Measurements from ENCODE around the gene TUBGCP2. TPM values are rescaled to one million over a fixed set of nuclear protein-coding genes. Genes with fewer than 3 reads are reported as not detected.

The TUBGCP2 gene
- total and polyA plus RNA-seq, 2 of the 13 experiments (the other 11 are each of a cell fraction or from before 2014, with no cell fraction given), result 21.3 to 34.5 TPM

- no peak for TF ChIP-seq BRF2 (CRISPR knock-in tag; IDR thresholded peaks at IDR 0.05)
- TF ChIP-seq YY1 (IDR thresholded peaks at IDR 0.05; ENCODE audit: insufficient read depth, insufficient replicate concordance, low read depth, low read length), result peak; percentile 69
- no peak for TF ChIP-seq ZNF556 (CRISPR knock-in tag; IDR thresholded peaks at IDR 0.05; ENCODE audit: borderline replicate concordance)
- TF ChIP-seq AHR (CRISPR knock-in tag; IDR thresholded peaks at IDR 0.05), result no peak
- TF ChIP-seq UBTF (CRISPR knock-in tag; IDR thresholded peaks at IDR 0.05), result peak; percentile 17; the same call in 1 of the 2 replicates
- no peak for TF ChIP-seq BATF2 (CRISPR knock-in tag; IDR thresholded peaks at IDR 0.05)
- no peak for TF ChIP-seq MAFF (IDR thresholded peaks at IDR 0.05; ENCODE audit: low read depth, low read length)
- TF ChIP-seq AGO2 (optimal IDR thresholded peaks at IDR 0.05; ENCODE audit: low read depth, low read length), result peak; percentile 69
- TF ChIP-seq ZSCAN22 (CRISPR knock-in tag; IDR thresholded peaks at IDR 0.05), result no peak
- no peak for TF ChIP-seq MED13 (CRISPR knock-in tag; IDR thresholded peaks at IDR 0.05)
- no peak for TF ChIP-seq TFAP4 (IDR thresholded peaks at IDR 0.05; ENCODE audit: borderline replicate concordance, low read depth)
- no peak for TF ChIP-seq ZNF224 (CRISPR knock-in tag; IDR thresholded peaks at IDR 0.05)
- TF ChIP-seq E2F1 (CRISPR knock-in tag; IDR thresholded peaks at IDR 0.05), result peak; percentile 8; the same call in 1 of the 2 replicates
- no peak for TF ChIP-seq ONECUT2 (CRISPR knock-in tag; IDR thresholded peaks at IDR 0.05)
- TF ChIP-seq ZNF674 (CRISPR knock-in tag; IDR thresholded peaks at IDR 0.05; ENCODE audit: low read depth), result no peak
- TF ChIP-seq DNMT1 (CRISPR knock-in tag; IDR thresholded peaks at IDR 0.05), result peak; percentile 22; the same call in 1 of the 2 replicates
- TF ChIP-seq ZNF792 (CRISPR knock-in tag; IDR thresholded peaks at IDR 0.05), result 0 out of 2 replicates have a peak, but pooled peaks have one; percentile 26
- peak; percentile 16; the same call in 1 of the 2 replicates for TF ChIP-seq HDAC1 (CRISPR knock-in tag; IDR thresholded peaks at IDR 0.05)
- no peak; the same call in 1 of the 2 replicates for TF ChIP-seq MAFG (CRISPR knock-in tag; IDR thresholded peaks at IDR 0.05)
- no peak for TF ChIP-seq DMTF1 (CRISPR knock-in tag; IDR thresholded peaks at IDR 0.05)
- TF ChIP-seq ELF3 (CRISPR knock-in tag; IDR thresholded peaks at IDR 0.05), result no peak
Measured at GRCh38 chr10:133308421-133309099, at the start of gene TUBGCP2, which contains the start of gene ZNF511 (continued).
